Globus pallidus (tissue), 1 donor: Measurements from ENCODE around the gene B3GNT7.
"Not testable (repeated sequence)": the region's sequence is repeated elsewhere in the genome, so short reads cannot be mapped to it uniquely, and the experiment has no call there.

Experiments
- DNase-seq: peaks from one replicate; pipeline ENCODE4 v3.0.0-alpha.2; 2015; ENCODE audit warnings: low spot score

B3GNT7 gene

DNA sequence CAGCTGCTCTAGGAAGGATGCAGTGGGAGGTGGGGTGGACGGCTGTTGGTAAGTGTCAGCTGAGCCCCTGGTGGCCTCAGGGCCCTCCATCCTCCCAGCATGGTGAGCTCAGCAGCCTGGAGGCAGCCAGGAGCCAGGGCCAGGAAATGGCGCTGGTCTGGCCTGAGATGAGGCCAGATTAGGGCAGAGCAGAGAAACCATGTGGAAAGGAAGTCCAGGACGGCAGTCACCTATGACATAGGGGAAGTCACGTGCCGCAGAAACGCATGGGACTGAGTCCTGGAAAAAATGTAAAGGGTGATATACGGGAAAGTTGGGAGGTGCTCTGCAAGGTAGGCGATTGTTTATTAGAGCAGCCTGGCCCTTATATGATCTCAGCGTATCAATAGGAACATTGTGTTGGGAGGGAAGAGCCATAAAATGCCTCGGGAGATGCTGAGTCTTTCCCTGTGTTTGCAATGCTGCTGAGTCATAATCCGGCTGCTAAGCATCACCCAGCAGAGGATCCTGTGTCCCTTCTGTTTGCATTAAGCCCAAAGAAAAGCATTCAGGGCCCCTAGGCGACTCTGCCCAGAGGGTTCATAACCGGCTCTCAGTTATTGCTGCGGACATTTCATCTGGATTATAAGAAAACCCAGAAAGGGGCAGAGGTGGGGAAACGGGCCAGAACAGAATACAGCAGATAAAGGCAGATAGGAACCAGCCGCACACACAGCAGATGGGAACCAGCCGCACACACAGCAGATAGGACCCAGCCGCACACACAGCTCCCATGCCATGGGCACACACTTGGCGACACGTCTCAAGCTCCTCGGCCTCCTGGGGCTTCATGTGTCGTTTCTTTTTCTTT, 30.3 kb upstream of the B3GNT7 start:
- DNase-seq: peak; percentile 91

DNA sequence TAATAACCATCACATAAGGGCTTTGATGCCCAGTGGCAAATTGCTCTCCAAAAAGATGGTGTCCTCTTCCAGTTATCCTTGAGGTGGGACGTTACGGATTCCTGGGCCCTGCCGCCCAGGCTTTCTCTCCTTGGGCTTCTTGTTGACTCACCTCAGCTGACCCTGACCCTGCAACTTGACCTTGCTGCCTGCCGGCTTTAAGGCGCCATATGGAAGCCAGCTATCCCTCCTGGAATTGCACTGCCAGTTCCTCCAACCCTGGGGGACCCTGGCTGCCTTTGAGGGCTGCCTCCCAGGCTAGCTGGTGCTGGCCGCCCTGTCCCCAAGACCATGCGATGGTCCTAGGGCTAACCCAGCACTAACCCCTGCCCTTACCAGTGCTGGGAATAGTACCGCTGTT, 28.3 kb upstream of the B3GNT7 start:
- DNase-seq: no peak

DNA sequence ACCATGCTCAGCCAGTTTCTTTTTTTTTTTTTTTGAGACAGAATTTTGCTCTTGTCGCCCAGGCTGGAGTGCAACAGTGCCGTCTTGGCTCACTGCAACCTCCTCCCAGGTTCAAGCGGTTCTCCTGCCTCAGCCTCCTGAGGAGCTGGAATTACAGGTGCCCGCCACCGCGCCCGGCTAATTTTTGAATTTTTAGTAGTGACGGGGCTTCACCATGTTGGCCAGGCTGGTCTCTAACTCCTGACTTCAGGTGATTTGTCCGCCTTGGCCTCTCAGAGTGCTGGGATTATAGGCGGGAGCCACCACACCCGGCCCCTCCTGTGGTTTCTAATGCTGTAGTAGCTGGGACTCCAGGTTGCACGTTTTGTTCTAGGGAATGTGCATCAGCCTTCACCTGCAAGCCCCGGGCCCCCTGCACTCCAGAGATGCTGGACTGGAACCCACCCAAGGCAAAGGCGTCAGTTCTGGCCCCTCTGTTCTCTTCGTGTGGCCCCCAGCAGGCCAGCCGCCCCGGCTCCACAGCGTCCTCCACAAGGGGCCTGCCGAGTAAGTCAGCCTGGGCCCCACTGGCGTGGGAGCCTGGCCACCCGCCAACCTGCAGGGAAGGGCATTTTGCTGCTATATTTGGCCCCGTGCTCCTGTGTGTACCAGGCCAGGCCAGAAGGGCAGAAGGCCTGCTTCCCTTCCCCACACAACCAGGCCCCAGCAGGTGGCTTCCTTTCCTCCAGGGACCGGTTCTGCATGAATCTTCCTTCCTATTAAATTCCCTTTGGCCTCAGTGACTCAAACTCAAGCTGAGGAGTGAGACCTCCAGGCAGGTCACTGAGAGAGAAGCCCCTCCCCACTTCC, 25.7 kb upstream of the B3GNT7 start:
- DNase-seq: no peak

DNA sequence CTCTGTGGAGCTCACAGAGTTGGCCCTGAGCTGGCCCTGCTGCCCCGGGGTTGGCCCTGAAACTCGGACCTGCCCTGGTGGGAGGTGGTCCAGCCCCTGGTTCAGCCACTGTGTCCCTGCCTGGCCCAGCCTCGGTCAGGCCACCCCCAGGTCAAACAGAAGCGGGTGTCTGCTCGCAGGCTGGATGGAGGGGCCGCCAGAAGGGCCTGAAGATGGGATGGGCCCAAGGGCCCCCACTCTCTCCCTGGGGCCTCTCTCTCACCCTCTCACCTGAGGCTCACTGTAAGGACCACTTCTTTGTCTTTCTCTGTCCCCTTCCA, 25.1 kb upstream of the B3GNT7 start:
- DNase-seq: no peak

DNA sequence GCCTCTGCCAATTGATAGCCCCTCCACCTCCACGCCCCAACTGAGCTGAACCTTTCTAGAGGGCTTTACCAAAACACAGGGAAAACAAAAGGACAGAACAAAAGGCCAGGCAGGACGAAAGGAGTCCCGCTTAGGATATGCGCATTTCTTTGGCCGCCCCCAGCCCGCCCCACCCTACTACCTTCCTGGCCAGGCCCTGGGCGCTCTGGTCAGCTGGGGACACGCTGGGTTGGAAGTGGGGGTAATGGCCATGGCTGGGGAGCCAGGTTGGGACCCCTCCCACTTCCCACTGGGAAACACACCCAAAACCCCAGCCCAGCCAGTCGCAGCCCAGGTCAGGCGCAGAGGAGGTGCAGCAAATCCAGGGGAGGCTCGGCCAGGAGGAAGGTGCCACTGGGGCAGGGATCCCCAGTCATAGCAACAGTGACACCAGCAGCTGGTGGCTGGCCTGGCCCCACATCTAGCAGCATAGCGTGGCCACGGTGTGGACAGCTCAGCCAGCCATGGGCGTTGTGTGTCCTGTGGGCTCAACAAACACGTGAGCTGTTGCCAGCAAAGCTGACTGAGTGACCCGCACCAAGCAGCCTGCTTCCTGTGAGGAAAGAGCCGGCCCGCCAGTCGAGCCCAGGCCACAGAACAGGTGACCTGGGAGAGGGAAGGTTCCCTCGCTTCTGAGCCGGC, 24.6 kb upstream of the B3GNT7 start:
- no peak for DNase-seq

DNA sequence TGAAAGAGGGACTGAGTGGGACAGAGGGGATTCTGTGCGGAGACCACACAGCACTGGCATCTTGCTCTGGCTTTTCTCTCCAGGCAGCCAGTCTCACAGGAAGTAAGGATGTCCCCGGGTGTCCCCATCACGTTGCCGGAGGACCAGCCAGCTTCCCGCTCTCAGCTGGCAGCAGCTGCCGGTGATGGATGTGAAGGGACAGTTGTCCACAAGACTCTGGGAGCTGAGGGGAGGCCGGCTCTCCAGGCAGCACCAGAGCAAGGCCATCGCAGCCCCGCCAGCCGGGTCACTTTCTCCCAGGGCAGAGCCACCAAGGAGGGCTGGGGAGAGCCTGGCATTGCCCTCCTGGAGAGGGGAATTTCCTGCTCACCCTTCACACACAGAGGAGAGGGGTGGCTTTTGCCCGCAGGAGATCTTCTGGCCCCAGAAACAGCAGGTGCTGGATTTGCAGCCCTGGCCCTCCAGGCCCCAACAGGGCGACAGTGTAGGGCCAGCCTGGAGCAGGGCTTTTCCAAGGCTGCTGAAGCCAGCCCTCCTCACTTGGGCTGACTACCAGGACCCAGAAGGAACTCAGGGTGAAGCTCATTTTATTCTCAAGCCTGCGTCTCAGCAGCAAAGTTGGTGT, 24.0 kb upstream of the B3GNT7 start:
- peak; percentile 77 for DNase-seq

DNA sequence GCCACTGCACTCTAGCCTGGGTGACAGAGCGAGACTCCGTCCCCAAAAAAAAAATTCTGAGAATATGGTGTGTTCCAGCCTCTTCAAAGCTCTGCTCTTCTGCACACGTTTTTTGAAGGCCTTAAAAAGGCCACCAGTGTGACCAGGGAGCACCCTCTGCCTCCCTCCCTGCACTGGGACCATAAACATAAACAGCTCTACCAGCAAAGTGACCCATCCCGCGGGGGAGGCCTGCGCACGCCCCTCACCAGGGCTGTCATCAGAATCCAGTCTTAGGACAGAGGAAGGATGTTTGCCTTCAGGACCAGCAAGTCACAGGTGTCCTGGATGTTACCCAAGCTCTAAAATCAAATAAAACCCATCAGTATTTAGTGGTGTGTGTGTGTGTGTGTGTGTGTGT, 23.2 kb upstream of the B3GNT7 start:
- DNase-seq: no peak

DNA sequence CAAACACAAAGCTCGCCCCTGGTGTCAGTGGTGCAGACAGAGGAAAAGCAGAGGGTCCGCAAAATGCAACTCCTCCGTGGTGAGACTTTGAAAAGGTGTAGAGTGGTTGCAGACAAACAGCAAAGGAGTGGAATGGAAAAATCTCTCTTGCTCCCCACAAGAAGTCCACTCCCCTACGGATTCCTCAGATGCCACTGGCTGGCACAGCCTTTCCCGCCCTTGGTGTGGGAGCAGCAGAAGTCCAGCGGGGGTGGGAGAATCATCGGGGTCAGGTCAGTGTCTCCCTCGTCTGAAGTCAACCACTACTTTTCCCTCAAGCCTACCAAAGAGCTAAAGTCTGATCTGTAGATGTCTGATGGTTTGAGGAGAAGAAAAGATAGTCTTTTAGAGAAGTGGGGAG, 22.3 kb upstream of the B3GNT7 start:
- DNase-seq: no peak

DNA sequence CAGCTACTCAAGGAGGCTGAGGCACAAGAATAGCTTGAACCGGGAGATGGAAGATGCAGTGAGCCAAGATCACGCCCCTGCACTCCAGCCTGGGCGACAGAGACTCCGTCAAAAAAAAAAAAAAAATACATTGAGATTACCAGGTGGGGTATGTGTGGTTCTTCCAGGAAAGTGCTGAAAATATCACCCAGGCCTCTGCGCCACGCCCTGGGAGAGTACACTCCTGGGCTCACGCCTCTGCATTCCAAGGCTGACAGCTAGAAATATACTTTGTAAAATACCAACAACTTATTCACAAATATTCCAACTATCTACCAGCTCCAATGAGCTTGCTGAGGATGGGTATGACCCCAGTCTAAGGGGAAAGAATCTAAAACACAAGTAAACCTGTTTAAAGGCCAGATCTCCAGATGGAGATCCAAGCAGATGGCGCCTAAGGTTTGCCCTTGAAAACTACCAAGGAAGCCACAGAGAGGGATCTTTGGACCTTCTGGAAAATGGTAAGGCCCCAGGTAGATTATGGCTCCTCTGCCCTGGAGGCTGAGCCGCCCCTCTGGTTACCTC, 21.6 kb upstream of the B3GNT7 start:
- DNase-seq: no peak

DNA sequence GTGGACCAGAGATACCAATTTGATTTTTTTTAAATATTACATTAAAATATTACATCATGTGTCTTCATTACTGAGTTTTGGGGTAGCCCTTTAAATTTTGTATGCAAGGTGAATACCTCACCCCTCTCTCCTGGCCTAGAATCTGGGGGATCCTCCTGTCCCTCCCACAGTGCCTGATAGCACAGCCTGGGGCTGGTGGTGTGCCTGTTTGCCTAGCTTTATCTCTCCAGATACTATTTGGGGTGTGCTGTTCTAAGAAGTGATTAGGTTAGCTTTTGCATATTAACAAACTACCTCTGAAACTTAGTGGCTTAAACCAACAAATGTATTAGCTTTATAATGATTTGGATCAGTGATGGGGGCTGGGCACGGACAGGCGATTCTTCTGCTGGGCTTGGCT, 20.7 kb upstream of the B3GNT7 start:
- DNase-seq: no peak

DNA sequence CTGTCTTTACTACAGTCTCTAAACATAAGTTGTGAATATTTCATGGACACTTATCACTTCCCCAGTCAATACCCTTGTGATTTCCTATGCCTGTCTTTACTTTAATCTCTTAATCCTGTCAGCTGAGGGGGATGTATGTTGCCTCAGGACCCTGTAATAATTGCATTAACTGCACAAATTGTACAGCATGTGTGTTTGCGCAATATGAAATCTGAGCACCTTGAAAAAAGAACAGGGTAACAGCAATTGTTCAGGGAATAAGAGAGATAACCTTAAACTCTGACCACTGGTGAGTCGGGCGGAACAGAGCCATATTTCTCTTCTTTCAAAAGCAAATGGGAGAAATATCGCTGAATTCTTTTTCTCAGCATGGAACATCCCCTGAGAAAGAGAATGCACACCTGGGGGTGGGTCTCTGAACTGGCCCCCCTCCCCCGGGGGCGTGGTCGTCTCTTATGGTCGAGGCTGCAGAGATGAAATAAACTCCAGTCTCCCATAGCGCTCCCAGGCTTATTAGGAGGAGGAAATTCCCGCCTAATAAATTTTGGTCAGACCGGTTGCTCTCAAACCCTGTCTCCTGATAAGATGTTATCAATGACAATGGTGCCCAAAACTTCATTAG, 19.4 kb upstream of the B3GNT7 start:
- DNase-seq: not testable (repeated sequence)

DNA sequence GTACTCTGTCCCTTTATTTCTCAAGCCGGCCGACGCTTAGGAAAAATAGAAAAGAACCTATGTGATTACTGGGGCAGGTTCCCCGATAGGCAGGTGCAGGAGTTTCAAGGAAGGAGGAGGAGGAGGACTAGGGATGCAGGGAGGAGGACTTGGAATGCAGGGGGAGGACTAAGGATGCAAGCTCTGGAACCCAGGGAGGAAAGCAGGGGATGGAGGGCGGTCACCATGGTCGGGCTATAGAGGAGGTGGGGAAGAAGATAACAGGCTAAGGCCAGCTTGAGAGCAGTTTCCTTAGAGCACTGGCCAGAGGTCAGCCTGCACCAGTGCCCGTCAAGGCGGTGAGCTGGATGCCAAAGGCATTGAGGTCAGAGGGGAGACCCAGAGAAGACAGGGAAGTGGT, 18.7 kb upstream of the B3GNT7 start:
- no peak for DNase-seq

DNA sequence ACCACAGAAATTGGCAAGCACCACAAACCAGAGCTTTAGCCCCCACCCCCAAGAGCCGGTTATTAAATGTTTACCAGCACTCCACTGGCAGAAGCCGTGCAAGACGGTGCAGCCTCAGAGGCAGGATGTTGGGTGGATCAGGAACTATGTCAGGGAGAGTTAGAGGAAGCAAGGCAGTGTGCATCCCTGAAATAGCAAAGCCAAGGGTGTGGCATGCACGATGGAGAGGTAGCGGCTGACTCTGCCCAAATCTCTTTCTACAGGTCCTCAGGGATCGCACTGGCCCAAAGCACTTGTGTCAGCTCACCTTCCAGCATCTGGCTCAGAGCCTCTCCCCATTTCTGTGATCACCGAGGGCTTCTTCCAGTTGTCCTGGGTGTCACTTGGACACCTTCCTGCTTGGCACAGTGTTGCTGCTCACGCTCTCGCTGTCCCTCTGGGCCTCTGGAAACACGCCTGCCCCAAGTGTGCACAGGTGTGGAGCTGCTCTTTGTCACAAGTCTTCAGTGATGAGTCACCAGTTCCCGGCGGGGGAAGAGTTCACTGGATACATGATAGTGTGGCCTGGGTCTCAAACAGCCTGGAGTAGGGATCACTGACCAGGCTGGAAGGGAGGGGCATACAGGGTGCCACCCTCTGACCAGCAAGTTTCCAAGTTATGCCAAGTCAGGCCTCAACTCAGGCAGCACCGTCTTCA, 17.3 kb upstream of the B3GNT7 start:
- DNase-seq: no peak

DNA sequence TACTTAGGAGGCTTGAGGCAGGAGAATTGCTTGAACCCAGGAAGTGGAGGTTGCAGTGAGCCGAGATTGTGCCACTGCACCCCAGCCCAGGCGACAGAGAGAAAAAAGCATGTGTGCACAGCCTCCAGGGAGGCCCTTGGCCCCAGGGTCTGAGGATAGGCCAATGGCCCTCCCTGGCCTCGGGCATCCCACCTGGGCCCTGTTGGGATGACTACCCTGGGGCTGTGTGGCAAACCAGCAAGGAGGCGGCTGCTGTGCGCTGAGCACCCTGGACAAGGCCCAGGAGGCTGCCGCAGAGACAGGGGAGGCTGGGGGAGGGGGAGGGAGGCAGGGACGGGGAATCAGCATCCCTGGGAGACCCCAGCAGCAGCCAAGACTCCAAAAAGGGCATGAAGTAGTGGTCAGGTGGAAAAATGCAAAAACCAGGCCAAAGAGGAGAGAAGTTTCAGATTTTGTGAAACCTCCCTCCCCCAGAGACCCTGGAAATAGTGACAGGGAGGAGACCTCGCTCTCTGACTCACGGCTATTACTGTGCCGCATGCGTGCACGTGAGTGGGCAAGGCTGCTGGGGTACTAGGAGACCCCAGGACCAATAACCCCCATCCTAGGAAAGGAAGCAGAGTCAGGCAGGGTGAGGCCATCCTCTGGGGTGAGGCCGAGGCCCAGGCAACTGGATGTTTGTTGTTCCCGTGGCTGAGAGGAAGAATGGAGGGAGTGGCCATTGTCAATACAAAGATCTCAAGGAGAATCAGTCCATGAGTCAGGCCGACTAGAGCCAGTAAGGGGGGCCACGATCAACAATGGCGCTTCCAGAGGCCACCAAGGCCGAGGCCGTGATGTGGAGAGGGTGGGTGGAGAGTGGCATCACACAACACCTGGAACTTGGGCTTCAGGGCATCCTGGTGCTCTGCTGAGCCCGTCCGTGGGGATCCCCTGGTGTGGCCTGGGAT, 16.0 kb upstream of the B3GNT7 start:
- peak; percentile 83 for DNase-seq

DNA sequence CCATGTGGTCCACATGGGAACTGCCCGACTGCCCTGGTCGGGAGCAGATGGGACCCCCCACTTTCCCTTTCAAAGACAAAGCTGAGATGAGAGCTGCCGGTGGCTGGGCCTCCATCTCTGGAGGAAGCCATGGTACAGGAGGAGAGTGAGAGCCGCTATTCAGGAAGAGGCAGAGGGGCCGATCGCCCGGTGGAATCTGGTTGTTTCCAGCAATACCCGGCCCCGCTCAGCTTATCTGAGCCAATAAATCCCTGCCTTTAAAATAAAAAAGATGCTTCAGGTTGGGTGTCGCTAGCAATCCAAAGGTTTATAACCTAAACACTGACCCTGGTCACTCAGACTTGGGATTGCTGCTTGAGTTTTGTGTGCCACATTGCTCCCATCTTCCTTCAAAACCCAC, 15.2 kb upstream of the B3GNT7 start:
- DNase-seq: no peak

DNA sequence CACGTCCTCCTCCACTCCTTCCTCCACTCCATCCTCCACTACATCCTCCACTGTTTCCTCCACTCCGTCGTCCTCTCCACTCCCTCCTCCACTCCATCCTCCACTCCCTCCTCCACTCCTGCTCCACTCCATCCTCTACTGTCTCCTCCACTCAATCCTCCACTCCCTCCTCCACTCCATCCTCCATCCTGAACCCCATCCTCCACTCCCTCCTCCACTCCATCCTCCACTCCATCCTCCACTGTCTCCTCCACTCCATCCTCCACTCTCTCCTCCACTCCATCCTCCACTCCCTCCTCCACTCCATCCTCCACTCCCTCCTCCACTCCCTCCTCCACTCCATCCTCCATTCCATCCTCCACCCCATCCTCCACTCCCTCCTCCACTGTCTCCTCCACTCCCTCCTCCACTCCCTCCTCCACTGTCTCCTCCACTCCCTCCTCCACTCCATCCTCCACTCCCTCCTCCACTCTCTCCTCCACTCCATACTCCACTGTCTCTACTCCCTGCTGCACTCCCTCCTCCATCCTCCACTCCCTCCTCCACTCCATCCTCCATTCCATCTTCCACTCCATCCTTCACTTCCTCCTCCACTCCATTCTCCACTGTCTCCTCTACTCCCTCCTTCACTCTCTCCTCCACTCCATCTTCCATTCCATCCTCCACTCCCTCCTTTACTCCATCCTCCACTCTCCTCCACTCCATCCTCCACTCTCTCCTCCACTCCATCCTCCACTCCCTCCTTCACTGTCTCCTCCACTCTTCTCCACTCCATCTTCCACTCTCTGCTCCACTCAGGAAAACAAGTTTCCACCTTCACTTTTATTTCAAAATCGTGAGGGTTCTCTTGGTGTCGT, 14.3 kb upstream of the B3GNT7 start:
- no peak for DNase-seq

DNA sequence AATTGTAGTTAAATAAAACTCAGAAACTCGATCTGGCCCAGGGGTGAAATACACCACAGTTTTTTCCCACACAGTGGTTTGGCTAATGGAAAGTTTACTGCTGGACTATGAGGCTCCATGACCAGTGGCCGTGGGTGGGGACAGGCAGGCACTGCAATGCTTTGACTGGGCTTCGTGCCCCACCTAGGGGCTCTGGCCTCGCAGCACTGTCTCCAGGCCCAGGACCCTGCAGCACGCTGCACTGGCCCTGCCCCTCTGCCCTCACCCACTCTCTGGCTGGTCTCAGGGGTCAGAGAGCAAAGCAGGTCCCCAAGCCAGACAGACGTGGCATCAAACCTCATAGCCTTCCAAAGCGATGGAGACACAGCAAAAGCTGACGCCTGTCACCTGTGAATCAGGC, 13.4 kb upstream of the B3GNT7 start:
- no peak for DNase-seq

DNA sequence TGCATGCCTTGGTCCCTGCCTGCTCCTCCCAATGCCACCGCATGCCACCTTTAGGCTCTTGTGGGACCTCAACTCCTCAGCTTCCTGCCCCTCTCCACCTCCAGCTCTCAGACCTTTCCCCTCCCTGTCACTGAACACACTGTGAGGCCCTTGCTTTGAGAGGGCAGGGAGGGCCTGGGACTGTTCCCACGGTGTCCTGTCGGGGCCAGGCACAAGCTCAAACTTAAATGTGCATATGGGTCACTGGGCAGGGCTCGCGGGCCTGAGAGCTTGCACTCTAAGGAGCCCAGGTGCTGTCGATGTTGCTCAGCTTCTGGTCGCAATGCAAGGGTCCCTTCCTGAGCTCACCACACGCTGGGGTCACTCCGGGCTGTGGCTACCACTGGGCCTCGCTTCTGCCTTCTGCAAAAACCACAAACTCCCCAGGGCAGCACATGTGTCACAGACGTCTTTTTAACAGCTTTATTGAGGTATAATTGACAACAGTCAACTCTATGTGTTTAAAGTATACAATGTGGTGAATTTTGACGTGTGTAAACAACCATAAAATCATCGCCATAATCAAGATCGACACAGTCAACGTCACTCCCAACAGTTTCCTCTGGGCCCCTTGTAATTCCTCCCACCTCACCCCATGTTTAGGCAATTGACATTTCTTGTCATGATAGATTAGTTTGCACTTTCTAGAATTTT, 11.9 kb upstream of the B3GNT7 start:
- no peak for DNase-seq
